WTC11 (cell line): ENCODE data around the gene SUCLG1. TPM values are rescaled to one million over a fixed set of nuclear protein-coding genes. Genes with fewer than 3 reads are reported as not detected.

ENCODE experiments used
- ATAC-seq: fragments of 200-7000 bp; cut with Tn5 transposase; 2 replicates; pipeline ENCODE4 v1.10.0; 2021; ENCODE audit warnings: mild to moderate bottlenecking, moderate library complexity
- CTCF ChIA-PET: fragments of 300-600 bp; sonication (Branson Sonifier 250); formaldehyde crosslinking; loops from one replicate; lab custom pipeline; 2021; ENCODE audit warnings: antibody characterized with exemption; lab: Charles Lee
- POLR2A ChIA-PET: fragments of 350-600 bp; sonication (Branson Sonifier 250); formaldehyde crosslinking; loops from one replicate; lab custom pipeline; 2021; ENCODE audit warnings: antibody characterized with exemption; lab: Charles Lee
- DNase-seq: peaks from one replicate; pipeline ENCODE4 v3.0.0; 2021; ENCODE audit warnings: low spot score
- H3K27ac Mint-ChIP-seq: 2 replicates; pipeline ENCODE4 v1.8.0; 2021; ENCODE audit warnings: mixed read lengths
- H3K27me3 Mint-ChIP-seq: 2 replicates; pipeline ENCODE4 v1.8.0; 2021; ENCODE audit warnings: low read depth, mild to moderate bottlenecking, moderate library complexity, mixed read lengths
- H3K36me3 Mint-ChIP-seq: 2 replicates; pipeline ENCODE4 v1.8.0; 2021; ENCODE audit warnings: mixed read lengths
- H3K4me1 Mint-ChIP-seq: 2 replicates; pipeline ENCODE4 v1.8.0; 2022; ENCODE audit warnings: mixed read lengths
- H3K4me3 Mint-ChIP-seq: 2 replicates; pipeline ENCODE4 v1.8.0; 2021; ENCODE audit warnings: mild to moderate bottlenecking, moderate library complexity, mixed read lengths
- H3K9me3 Mint-ChIP-seq: 2 replicates; pipeline ENCODE4 v1.8.0; 2021; ENCODE audit warnings: mixed read lengths
- ARID4B ChIP-seq: sonication (generic); formaldehyde crosslinking; IDR thresholded peaks from 2 replicates; pipeline ENCODE4 v1.8.0; 2023; ENCODE audit warnings: missing genetic modification reagents, mild to moderate bottlenecking, borderline replicate concordance
- CDX4 ChIP-seq: fragments of 250-450 bp; sonication (Bioruptor Pico); IDR thresholded peaks from 2 replicates; pipeline ENCODE4 v1.9.0; 2021; ENCODE audit warnings: moderate library complexity, mild to moderate bottlenecking, inconsistent platforms, borderline replicate concordance
- ELF4 ChIP-seq: sonication (generic); formaldehyde crosslinking; IDR thresholded peaks from 2 replicates; pipeline ENCODE4 v1.8.1; 2022; ENCODE audit warnings: low read depth, mild to moderate bottlenecking, moderate library complexity, missing genetic modification reagents
- ERG ChIP-seq: fragments of 250-450 bp; sonication (Bioruptor Pico); IDR thresholded peaks from 2 replicates; pipeline ENCODE4 v1.8.0; 2021; ENCODE audit warnings: mild to moderate bottlenecking
- ETV6 ChIP-seq: sonication (generic); formaldehyde crosslinking; IDR thresholded peaks from 2 replicates; pipeline ENCODE4 v1.8.1; 2022; ENCODE audit warnings: mild to moderate bottlenecking, missing genetic modification reagents
- FOXJ3 ChIP-seq: sonication (generic); formaldehyde crosslinking; IDR thresholded peaks from 2 replicates; pipeline ENCODE4 v1.9.0; 2021; ENCODE audit warnings: missing genetic modification reagents, mild to moderate bottlenecking, borderline replicate concordance
- HMGA2 ChIP-seq: fragments of 250-450 bp; sonication (Bioruptor Pico); IDR thresholded peaks from 2 replicates; pipeline ENCODE4 v1.4.0; 2021; ENCODE audit warnings: mild to moderate bottlenecking, moderate library complexity
- MYBL2 ChIP-seq: sonication (generic); formaldehyde crosslinking; IDR thresholded peaks from 2 replicates; pipeline ENCODE4 v1.8.1; 2023; ENCODE audit warnings: mild to moderate bottlenecking, moderate library complexity, missing genetic modification reagents
- NFE2L1 ChIP-seq: sonication (generic); formaldehyde crosslinking; IDR thresholded peaks from 2 replicates; pipeline ENCODE4 v1.8.1; 2023; ENCODE audit warnings: missing genetic modification reagents
- NFYB ChIP-seq: sonication (generic); formaldehyde crosslinking; conservative IDR thresholded peaks from 2 replicates; pipeline ENCODE4 v1.8.0; 2022; ENCODE audit warnings: low read depth, missing genetic modification reagents
- NR1H2 ChIP-seq: sonication (generic); formaldehyde crosslinking; IDR thresholded peaks from 2 replicates; pipeline ENCODE4 v1.9.0; 2021; ENCODE audit warnings: mild to moderate bottlenecking, moderate library complexity, missing genetic modification reagents
- SP1 ChIP-seq: sonication (generic); formaldehyde crosslinking; conservative IDR thresholded peaks from 2 replicates; pipeline ENCODE4 v1.8.1; 2022; ENCODE audit warnings: missing genetic modification reagents
- TCF7 ChIP-seq: sonication (generic); formaldehyde crosslinking; IDR thresholded peaks from 2 replicates; pipeline ENCODE4 v1.8.0; 2022; ENCODE audit warnings: mild to moderate bottlenecking, low read depth, missing genetic modification reagents, moderate library complexity
- TEAD1 ChIP-seq: sonication (generic); formaldehyde crosslinking; IDR thresholded peaks from 2 replicates; pipeline ENCODE4 v1.8.0; 2022; ENCODE audit warnings: mild to moderate bottlenecking, missing genetic modification reagents
- TP53 ChIP-seq: sonication (generic); formaldehyde crosslinking; IDR thresholded peaks from 2 replicates; pipeline ENCODE4 v1.8.1; 2023; ENCODE audit warnings: mild to moderate bottlenecking, missing genetic modification reagents
- ZNF396 ChIP-seq: fragments of 250-450 bp; sonication (Bioruptor Pico); IDR thresholded peaks from 2 replicates; pipeline ENCODE4 v1.8.0; 2021; ENCODE audit warnings: mild to moderate bottlenecking, moderate library complexity, borderline replicate concordance
- ZNF671 ChIP-seq: fragments of 250-450 bp; sonication (Bioruptor Pico); IDR thresholded peaks from 2 replicates; pipeline ENCODE4 v1.8.0; 2021; ENCODE audit warnings: mild to moderate bottlenecking
- total RNA-seq: library from RNA; stranded (reverse); gene quantifications from 3 replicates; pipeline ENCODE4 v1.2.3, GENCODE V29; 2021
- TF ChIP-seq, protein P1 (sequence below): sonication (generic); formaldehyde crosslinking; IDR thresholded peaks from 2 replicates; pipeline ENCODE4 v1.8.1; 2023; ENCODE audit warnings: mild to moderate bottlenecking, missing genetic modification reagents, moderate library complexity
- TF ChIP-seq, protein P2 (sequence below): sonication (generic); formaldehyde crosslinking; IDR thresholded peaks from 2 replicates; pipeline ENCODE4 v1.8.1; 2022; ENCODE audit warnings: mild to moderate bottlenecking, moderate library complexity, missing genetic modification reagents
- TF ChIP-seq, protein P3 (sequence below): sonication (generic); formaldehyde crosslinking; IDR thresholded peaks from 2 replicates; pipeline ENCODE4 v1.8.1; 2022; ENCODE audit warnings: low read depth, missing genetic modification reagents, borderline replicate concordance

Gene SUCLG1
- total RNA-seq, 1 experiment from 2014 or later, result 52.4 TPM

DNA sequence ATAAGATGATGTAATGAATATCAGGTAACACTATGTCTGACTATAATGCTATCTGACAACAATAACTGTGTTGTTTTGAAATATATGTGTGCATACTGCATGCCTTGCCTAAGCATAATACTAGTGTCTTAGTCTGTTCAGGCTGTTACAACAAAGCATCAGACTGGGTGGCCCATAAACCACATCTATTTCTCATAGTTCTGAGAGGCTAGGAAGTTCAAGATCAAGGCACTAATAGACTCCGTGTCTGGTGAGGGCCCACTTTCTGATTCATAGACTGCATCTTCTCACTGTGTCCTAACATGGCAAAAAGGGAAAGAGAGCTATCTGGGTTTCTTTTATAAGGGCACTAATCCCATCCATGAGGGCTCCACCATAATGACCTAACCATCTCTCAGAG lies 80.1 kb downstream of the SUCLG1 start:
- DNase-seq, result no peak
- H3K9me3 Mint-ChIP-seq, result peaks cover 13% of the 10 kb centered on the region
- ATAC-seq, result no peak
- POLR2A ChIA-PET, result no interaction called here
- H3K36me3 Mint-ChIP-seq, result no peaks in the 10 kb centered on the region
- no peak overlapping the region for H3K27ac Mint-ChIP-seq
- 0 out of 2 replicates have a peak, but pooled peaks cover 4% of the 10 kb centered on the region for H3K4me1 Mint-ChIP-seq
- no peak overlapping the region for H3K4me3 Mint-ChIP-seq
- H3K27me3 Mint-ChIP-seq, result no peaks in the 10 kb centered on the region
- CTCF ChIA-PET, result no interaction called here
- TF ChIP-seq ETV6 (CRISPR knock-in tag) (no peak), NFYB (CRISPR knock-in tag) (no peak), SP1 (CRISPR knock-in tag) (no peak), MYBL2 (CRISPR knock-in tag) (no peak), NFE2L1 (no peak)
- TF ChIP-seq, protein P1, sequence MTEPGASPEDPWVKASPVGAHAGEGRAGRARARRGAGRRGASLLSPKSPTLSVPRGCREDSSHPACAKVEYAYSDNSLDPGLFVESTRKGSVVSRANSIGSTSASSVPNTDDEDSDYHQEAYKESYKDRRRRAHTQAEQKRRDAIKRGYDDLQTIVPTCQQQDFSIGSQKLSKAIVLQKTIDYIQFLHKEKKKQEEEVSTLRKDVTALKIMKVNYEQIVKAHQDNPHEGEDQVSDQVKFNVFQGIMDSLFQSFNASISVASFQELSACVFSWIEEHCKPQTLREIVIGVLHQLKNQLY (CRISPR knock-in tag), result no peak

DNA sequence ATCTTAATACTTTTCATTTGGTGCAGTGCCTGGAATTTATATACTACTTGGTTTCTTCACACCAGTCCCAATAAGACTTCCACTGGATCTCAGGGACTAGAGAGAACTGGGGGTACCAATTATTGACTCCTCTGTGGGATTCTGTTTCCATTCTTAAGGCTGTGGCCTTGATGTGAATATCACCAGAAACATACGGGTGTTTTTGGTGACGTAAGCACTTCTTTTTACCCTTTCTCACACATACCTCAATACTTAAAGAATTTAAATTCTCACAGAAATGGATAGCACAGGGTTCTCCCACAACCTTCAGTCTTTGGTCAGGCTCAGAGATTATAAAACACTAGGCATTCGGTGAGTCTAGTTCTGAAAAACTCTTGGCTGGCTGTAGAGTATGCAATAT lies 84.1 kb downstream of the SUCLG1 start:
- Mint-ChIP-seq H3K4me3 (no peak overlapping the region), H3K27me3 (no peaks in the 10 kb centered on the region), H3K9me3 (peaks cover 7% of the 10 kb centered on the region), H3K4me1 (no peaks in the 10 kb centered on the region), H3K27ac (no peak overlapping the region), H3K36me3 (no peaks in the 10 kb centered on the region)
- ChIA-PET POLR2A (no interaction called here), CTCF (no interaction called here)
- no peak for ATAC-seq
- no peak for TF ChIP-seq TEAD1
- DNase-seq, result no peak

- ChIA-PET POLR2A (no interaction called here), CTCF (no interaction called here)
- H3K4me1 Mint-ChIP-seq, result no peaks in the 10 kb centered on the region
Observed at GRCh38 chr2:84373866-84374265, 85.2 kb downstream of the SUCLG1 start.

More at GRCh38 chr2:84373866-84374265, 85.2 kb downstream of the SUCLG1 start:
- no peak for DNase-seq
- no peak for ATAC-seq
- no peaks in the 10 kb centered on the region for H3K36me3 Mint-ChIP-seq
- no peak for TF ChIP-seq ARID4B
- no peak for TF ChIP-seq CDX4
- TF ChIP-seq, protein P2, sequence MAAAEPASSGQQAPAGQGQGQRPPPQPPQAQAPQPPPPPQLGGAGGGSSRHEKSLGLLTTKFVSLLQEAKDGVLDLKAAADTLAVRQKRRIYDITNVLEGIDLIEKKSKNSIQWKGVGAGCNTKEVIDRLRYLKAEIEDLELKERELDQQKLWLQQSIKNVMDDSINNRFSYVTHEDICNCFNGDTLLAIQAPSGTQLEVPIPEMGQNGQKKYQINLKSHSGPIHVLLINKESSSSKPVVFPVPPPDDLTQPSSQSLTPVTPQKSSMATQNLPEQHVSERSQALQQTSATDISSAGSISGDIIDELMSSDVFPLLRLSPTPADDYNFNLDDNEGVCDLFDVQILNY (CRISPR knock-in tag), result no peak
- no peak for TF ChIP-seq NR1H2 (CRISPR knock-in tag)
- no peak for TF ChIP-seq TP53
- TF ChIP-seq, protein P3, sequence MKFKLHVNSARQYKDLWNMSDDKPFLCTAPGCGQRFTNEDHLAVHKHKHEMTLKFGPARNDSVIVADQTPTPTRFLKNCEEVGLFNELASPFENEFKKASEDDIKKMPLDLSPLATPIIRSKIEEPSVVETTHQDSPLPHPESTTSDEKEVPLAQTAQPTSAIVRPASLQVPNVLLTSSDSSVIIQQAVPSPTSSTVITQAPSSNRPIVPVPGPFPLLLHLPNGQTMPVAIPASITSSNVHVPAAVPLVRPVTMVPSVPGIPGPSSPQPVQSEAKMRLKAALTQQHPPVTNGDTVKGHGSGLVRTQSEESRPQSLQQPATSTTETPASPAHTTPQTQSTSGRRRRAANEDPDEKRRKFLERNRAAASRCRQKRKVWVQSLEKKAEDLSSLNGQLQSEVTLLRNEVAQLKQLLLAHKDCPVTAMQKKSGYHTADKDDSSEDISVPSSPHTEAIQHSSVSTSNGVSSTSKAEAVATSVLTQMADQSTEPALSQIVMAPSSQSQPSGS (CRISPR knock-in tag), result no peak
- no peak for TF ChIP-seq ZNF671 (CRISPR knock-in tag)
- TF ChIP-seq ZNF396, result no peak
- no peak for TF ChIP-seq TCF7
- TF ChIP-seq HMGA2 (CRISPR knock-in tag), result no peak
- no peak for TF ChIP-seq ETV6 (CRISPR knock-in tag)
- no peak for TF ChIP-seq ERG (CRISPR knock-in tag)
- no peak for TF ChIP-seq ELF4 (CRISPR knock-in tag)
- no peak for TF ChIP-seq FOXJ3
- no peaks in the 10 kb centered on the region for H3K27me3 Mint-ChIP-seq
- H3K4me3 Mint-ChIP-seq, result no peak overlapping the region
- no peak overlapping the region for H3K27ac Mint-ChIP-seq
- peaks cover 7% of the 10 kb centered on the region for H3K9me3 Mint-ChIP-seq
